Measurements from ENCODE around the gene STAB2. TPM values are rescaled to one million over a fixed set of nuclear protein-coding genes. Genes with fewer than 3 reads are reported as not detected.

STAB2 gene
- total and polyA plus RNA-seq, 2 donors: 0.08 to 16.4 TPM

DNA sequence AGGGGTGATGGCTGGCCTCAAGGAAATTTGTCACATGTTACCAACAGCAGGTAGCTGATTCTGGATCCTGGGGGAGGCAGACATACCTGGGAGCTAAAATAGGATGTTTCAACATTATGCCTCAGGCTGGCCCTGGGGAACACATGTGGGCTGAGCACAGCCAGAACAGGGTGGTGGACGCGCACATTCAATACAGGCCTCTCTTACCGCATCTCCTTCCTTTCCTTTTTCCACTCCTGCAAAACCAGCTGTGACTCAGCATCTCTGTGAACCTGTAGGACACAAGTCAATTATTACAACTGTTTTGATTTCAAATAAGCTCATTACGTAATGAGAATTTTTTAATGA lies 193.0 kb downstream of the STAB2 start:
- Histone ChIP-seq H3K4me3 (ENCODE audit: low read depth, low read length) (no peak overlapping the region), H3K4me1 (ENCODE audit: insufficient read depth) (no peaks in the 10 kb centered on the region), H3K36me3 (ENCODE audit: insufficient read depth) (no peaks in the 10 kb centered on the region), H3K27ac (ENCODE audit: low read depth) (no peak overlapping the region)
- no peak for DNase-seq (ENCODE audit: extremely low spot score)
- WGBS: 94% methylated on average over 4 of the region's 4 CpGs

DNA sequence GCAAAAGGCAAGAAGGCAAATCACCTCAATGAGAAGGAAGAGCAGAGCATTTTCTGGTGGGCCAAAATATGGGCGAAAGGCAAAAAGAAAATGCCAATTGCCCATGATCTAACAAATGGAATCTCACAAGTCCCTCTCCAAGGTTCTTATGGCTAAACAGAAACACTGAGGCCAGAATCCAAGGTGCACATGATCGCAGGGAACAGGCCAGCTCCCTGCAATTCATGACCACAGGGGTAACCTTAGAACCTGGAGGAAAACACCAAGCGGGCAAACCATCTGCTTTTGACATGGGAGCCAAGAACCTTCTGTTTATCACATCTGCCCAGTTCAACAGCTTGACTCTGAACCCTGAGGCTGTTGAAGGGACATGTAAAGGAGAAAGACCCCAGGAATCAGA lies 193.9 kb downstream of the STAB2 start:
- Histone ChIP-seq H3K4me3 (ENCODE audit: low read depth, low read length) (no peak overlapping the region), H3K27ac (ENCODE audit: low read depth) (no peak overlapping the region), H3K36me3 (ENCODE audit: insufficient read depth) (no peaks in the 10 kb centered on the region), H3K4me1 (ENCODE audit: insufficient read depth) (no peaks in the 10 kb centered on the region)
- WGBS: 98% methylated on average over 3 of the region's 3 CpGs
- DNase-seq (ENCODE audit: extremely low spot score): no peak

DNA sequence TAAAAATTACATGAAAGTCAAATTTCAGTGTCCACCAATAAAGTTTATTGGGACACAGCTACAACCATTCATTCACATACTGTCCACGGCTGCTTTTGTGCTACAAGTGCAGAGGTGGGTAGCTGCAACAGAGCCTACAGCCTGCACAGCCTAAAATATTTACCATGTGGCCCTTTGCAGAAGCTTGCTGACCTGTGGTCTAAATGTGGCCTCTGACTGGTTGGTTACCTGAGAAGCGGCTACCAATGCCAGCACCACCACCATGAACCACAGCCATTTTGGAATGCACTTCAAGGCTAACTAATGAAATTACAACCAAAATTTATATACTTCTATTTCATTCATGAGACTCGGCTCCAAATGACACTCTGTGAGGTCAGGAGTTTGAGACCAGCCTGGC lies 195.3 kb downstream of the STAB2 start:
- DNase-seq (ENCODE audit: extremely low spot score): no peak
- Histone ChIP-seq H3K27ac (ENCODE audit: low read depth) (no peak overlapping the region), H3K4me3 (ENCODE audit: low read depth, low read length) (no peak overlapping the region), H3K36me3 (ENCODE audit: insufficient read depth) (no peaks in the 10 kb centered on the region), H3K4me1 (ENCODE audit: insufficient read depth) (no peaks in the 10 kb centered on the region)
- over 99% methylated on average over 3 of the region's 3 CpGs for WGBS

DNA sequence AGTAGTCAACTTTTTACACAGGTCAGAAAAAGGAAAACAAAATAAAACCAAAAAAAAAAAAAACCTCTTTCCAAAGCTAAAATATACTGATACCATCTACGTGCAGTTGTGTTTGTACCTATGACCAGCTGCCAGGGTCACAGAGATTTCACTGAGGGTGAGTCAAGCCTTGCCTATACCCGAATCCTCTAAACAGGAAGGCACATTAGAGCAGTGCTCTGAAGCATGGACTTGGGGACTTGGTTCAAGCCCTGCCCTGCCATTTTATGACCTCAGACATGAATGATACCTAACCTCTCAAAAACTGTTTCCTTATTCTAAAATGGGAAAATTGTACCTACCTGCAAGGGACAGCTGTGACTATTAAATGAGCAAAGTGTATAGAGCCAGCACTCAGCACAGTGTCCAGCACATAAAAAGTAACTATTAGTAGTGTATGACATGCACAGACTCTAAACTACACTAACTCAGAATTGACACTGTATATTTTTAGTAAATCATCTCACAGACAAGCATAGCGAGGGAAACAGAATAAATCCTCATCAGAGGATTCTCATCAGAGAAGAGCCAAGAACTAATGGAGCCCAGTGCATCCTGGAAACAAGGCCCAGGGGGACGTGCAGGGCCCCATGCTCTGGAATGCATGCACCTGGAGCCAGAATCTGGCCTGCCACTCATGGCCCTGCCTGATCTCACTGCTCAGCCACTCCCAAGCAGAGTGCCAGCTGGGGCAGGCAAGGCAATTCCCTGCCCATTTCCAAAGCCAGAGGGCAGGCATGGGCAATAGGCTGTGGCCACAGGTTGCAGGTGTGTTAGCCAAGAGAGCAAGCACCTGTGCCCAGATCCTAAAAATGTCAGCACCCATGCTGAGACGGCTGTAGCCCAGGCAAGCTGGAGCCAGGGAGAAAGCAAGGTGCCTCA lies 196.9 kb downstream of the STAB2 start:
- Histone ChIP-seq H3K36me3 (ENCODE audit: insufficient read depth) (no peaks in the 10 kb centered on the region), H3K27ac (ENCODE audit: low read depth) (no peak overlapping the region)

DNA sequence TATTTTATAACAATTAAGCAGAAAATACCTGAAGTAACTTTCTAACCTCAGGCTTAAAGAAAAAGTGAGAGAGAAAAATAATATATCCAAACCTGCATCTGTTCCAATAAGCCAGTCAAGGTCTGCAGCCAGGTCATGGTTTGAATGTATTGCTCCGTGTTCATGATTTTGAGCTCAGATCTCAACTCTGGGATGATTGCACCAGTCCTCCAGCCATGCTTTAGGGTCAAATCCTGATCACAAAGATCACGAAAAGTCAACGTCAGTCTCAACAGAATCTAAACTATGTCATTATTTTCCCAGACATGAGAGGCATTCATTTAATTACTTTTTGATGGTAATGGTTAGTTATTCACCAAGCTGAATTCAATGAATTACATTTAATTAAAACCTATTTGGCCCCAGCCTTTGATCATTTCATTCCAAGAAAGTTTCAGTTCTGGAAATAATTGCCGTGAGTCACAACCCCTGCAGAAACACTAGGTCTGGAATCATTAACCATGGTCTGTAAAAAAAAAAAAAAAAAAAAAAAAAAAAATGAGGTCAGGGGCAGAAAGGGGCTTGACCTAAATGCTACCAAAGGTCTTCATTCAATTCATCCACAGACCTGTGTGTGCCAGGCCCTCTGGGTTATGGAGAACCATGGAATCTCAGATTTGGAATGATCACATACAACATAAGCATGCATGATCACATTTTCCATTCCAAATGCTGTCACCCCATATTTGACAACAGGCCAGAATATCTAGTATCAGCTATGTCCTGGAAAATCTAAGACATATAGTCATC lies 198.4 kb downstream of the STAB2 start:
- no peak for DNase-seq (ENCODE audit: extremely low spot score)
- no peaks in the 10 kb centered on the region for H3K36me3 ChIP-seq (ENCODE audit: insufficient read depth)
- H3K27ac ChIP-seq (ENCODE audit: low read depth): no peak overlapping the region
- 77% methylated on average over 4 of the region's 4 CpGs for WGBS
- no peak overlapping the region for H3K4me3 ChIP-seq (ENCODE audit: low read depth, low read length)
- H3K4me1 ChIP-seq (ENCODE audit: insufficient read depth): no peaks in the 10 kb centered on the region

More for the DNA sequence above, 196.9 kb downstream of the STAB2 start:
- WGBS: 79% methylated on average over 5 of the region's 5 CpGs
- no peak for DNase-seq (ENCODE audit: extremely low spot score)
- Histone ChIP-seq H3K4me3 (ENCODE audit: low read depth, low read length) (no peak overlapping the region), H3K4me1 (ENCODE audit: insufficient read depth) (no peaks in the 10 kb centered on the region)

DNA sequence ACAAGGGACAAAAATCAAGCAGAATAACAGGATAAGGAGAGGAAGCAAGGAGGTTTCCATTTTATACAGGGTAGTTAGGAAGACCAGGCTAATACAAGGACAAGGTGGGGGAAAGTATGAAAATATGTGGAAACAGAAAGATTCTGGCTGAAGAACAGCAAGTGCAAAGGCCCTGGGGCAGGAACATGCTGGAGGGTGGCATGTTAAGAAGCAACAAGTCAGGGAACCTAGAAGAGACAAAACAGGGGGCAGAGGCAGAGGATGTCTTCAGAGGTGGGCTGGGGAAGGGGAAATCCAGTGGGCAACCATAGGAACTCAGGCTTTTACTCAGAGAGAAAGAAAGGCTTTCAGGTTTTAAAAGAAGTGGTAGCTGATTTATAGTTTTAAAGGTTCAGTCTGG lies 199.1 kb downstream of the STAB2 start:
- DNase-seq (ENCODE audit: extremely low spot score): no peak
- H3K36me3 ChIP-seq (ENCODE audit: insufficient read depth): no peaks in the 10 kb centered on the region

DNA sequence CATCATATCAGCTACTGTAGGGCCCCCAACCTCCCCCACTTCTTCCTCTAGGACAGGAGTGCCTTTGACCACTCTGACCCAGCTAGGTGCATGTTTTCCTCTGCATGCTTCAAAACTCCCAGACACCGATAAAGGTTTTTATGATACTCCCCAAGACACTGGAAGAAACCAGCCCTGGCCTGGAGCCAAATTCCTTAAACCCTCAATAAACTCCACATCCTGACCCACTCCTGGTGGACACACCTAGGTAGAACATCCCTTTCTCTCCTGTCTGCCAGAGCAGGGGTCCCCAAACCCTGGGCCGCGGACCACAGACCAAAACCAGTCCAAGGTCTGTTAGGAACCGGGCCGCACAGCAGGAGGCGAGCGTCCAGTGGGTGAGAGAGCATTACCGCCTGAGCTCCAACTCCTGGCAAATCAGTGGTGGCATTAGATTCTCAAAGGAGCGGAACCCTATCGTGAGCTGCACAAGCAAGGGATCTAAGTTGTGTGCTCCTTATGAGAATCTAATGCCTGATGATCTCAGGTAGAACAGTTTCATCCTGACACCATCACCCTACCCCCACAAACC lies 204.4 kb downstream of the STAB2 start:
- DNase-seq (ENCODE audit: extremely low spot score): no peak
- no peak overlapping the region for H3K4me3 ChIP-seq (ENCODE audit: low read depth, low read length)
- no peaks in the 10 kb centered on the region for H3K36me3 ChIP-seq (ENCODE audit: insufficient read depth)
- H3K4me1 ChIP-seq (ENCODE audit: insufficient read depth): no peaks in the 10 kb centered on the region
- 82% methylated on average over 10 of the region's 10 CpGs for WGBS
- no peak overlapping the region for H3K27ac ChIP-seq (ENCODE audit: low read depth)

More for the DNA sequence above, 199.1 kb downstream of the STAB2 start:
- no peak overlapping the region for H3K27ac ChIP-seq (ENCODE audit: low read depth)
- H3K4me3 ChIP-seq (ENCODE audit: low read depth, low read length): no peak overlapping the region
- no peaks in the 10 kb centered on the region for H3K4me1 ChIP-seq (ENCODE audit: insufficient read depth)

DNA sequence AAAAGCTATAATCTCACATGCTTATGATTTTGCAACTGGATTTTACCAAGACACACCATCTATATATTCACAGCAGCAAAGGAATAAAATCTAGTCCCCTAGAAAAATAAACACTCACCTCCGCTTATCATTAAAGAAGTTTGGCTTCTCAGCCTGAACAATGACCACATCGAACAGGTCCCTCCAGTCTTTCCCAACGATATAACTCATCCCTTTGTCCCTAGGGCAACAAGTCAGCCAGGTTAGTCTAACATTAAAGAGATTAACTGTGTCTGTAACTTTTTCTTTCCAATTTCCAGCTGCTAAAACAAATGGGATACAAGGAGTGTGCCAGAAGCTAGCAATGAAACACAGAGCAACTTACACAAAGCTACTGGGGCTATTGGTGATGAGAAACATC lies 206.0 kb downstream of the STAB2 start:
- no peaks in the 10 kb centered on the region for H3K4me1 ChIP-seq (ENCODE audit: insufficient read depth)
- no peak overlapping the region for H3K4me3 ChIP-seq (ENCODE audit: low read depth, low read length)
- no peak overlapping the region for H3K27ac ChIP-seq (ENCODE audit: low read depth)
- WGBS: 70% methylated on average over 3 of the region's 3 CpGs
- H3K36me3 ChIP-seq (ENCODE audit: insufficient read depth): no peaks in the 10 kb centered on the region
- no peak for DNase-seq (ENCODE audit: extremely low spot score)

DNA sequence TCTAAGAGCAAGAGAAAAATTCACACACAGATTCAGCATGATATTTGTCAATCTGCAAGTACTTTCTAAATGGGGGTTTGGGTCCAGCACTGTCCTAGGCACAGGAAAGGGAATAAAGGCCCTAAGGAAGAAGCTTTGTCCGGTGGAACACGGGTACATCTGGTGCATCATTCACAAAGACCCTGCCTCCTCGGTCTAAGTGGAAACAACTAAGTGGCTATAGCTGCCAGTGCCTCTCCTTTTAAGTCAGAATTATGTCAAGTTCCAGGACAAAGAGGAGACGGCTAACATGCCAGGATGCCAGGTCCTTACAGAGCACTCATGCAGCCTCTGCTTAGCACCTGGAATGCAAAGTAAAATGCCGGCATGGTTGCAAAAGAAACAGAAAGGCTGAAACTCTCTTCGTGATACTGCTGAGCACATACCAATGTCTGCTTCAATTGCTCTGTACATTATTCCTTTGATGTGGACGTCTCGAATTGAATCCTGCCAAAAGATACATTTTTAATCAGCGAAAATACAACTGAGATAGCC lies 206.5 kb downstream of the STAB2 start:
- DNase-seq (ENCODE audit: extremely low spot score): no peak
- Histone ChIP-seq H3K4me3 (ENCODE audit: low read depth, low read length) (no peak overlapping the region), H3K27ac (ENCODE audit: low read depth) (no peak overlapping the region), H3K36me3 (ENCODE audit: insufficient read depth) (no peaks in the 10 kb centered on the region), H3K4me1 (ENCODE audit: insufficient read depth) (no peaks in the 10 kb centered on the region)
- 84% methylated on average over 9 of the region's 9 CpGs for WGBS

DNA sequence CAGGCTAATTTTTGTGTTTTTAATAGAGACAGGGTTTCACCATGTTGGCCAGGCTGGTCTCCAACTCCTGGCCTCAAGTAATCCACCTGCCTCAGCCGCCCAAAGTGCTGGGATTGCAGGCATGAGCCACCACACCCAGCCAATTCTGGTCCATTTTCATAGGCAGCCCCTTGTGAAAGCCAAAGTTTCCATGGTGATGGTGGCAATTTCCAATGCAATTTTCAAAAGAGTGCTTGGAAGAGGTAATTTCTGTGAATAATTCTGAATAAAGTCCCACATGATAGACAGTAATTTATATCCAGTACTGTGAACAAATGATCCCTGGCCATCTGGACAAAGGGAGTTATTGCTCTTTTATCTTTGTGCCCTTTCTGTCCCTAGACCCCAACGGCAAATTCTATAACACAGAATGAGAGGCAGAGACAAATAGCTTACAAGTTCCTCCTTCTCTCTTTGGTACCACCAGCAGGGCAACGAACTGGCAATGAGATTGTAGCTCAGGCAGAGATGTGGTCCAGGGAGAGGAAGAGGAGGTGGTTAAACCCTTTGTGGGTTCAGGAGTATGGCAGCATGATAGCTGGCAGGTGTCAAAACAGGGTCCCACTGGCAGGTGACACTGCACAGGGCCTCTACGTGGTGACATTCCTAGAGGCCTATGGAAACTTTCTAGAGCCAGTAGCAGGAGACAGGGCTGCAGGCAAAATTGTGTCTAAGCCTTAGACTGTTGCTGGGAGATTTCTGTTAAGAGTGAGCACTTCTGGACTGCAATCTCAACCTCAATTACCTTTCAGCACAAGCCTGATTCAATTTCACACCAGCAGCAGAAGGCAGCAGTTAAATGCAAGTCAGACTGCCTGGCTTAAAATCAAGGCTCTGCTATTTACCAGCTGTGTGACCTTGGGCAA lies 207.5 kb downstream of the STAB2 start:
- H3K4me1 ChIP-seq (ENCODE audit: insufficient read depth): no peaks in the 10 kb centered on the region
- H3K36me3 ChIP-seq (ENCODE audit: insufficient read depth): no peaks in the 10 kb centered on the region
- WGBS: 64% methylated on average over 4 of the region's 4 CpGs

DNA sequence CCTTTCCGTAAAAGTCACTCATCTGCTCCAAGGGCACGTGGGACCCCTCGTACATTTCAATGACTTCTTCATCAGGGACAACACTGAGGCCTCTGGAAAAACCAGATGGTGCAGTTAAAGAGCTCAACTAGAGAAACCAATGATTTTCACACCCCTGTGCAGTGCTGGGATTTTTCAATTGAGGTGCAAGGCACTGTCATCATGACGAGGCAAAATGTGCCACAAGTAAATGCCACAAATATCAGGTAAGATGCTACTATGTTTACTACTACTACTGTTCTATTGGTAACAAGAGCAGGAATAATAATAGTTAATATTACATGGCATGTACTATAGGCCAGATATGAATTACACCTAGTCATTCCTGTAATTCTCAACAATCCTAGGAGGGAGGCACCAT lies 211.5 kb downstream of the STAB2 start:
- Histone ChIP-seq H3K4me1 (ENCODE audit: insufficient read depth) (no peaks in the 10 kb centered on the region), H3K36me3 (ENCODE audit: insufficient read depth) (no peaks in the 10 kb centered on the region), H3K27ac (ENCODE audit: low read depth) (no peak overlapping the region), H3K4me3 (ENCODE audit: low read depth, low read length) (no peak overlapping the region)
- no peak for DNase-seq (ENCODE audit: extremely low spot score)
- WGBS: 89% methylated on average over 4 of the region's 4 CpGs

More for the DNA sequence above, 207.5 kb downstream of the STAB2 start:
- no peak for DNase-seq (ENCODE audit: extremely low spot score)
- Histone ChIP-seq H3K4me3 (ENCODE audit: low read depth, low read length) (no peak overlapping the region), H3K27ac (ENCODE audit: low read depth) (no peak overlapping the region)

DNA sequence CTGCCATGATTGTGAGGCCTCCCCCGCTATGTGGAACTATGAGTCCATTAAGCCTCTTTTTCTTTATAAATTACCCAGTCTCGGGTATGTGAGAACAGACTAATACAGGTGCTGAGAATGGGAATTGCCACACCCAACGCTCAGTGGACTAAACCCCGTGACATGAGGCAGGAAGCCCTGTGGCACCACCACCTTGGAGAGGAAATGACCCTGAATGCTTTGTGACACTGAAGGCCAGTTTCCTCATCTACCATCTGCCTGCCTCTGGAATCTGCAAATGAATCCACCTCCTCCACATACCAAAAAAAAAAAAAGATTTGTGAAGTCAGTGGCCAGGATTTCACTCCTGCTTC lies 212.4 kb downstream of the STAB2 start:
- Histone ChIP-seq H3K4me3 (ENCODE audit: low read depth, low read length) (no peak overlapping the region), H3K27ac (ENCODE audit: low read depth) (no peak overlapping the region), H3K36me3 (ENCODE audit: insufficient read depth) (no peaks in the 10 kb centered on the region), H3K4me1 (ENCODE audit: insufficient read depth) (no peaks in the 10 kb centered on the region)
- 85% methylated on average over 4 of the region's 4 CpGs for WGBS
- DNase-seq (ENCODE audit: extremely low spot score): no peak

Measured in urinary bladder (tissue), 4 donors.